Activated CD4-positive, alpha-beta memory T cell treated with anti-CD3 and anti-CD28 coated beads, Interleukin-2, amount 10 ng/mL, durations not matched to agents 7 days and 5 days (primary cell): ENCODE measurements around the gene ANTXR1. TPM values are rescaled to one million over a fixed set of nuclear protein-coding genes. Genes with fewer than 3 reads are reported as not detected.

Experiments used
- CTCF ChIA-PET: fragments of 350-600 bp; sonication (Branson Sonifier 250); formaldehyde crosslinking; loops from one replicate; lab custom pipeline; 2021; ENCODE audit warnings: antibody characterized with exemption, inconsistent platforms; lab: Charles Lee
- POLR2A ChIA-PET: fragments of 350-600 bp; sonication (Branson Sonifier 250); formaldehyde crosslinking; loops from one replicate; lab custom pipeline; 2021; ENCODE audit warnings: antibody characterized with exemption; lab: Charles Lee
- DNase-seq: peaks from one replicate; pipeline ENCODE4 v3.0.0-alpha.2; 2020
- H3K27ac Mint-ChIP-seq: one replicate; pipeline ENCODE4 v1.8.0; 2021; ENCODE audit warnings: mild to moderate bottlenecking, mixed read lengths
- H3K27me3 Mint-ChIP-seq: one replicate; pipeline ENCODE4 v1.8.0; 2021; ENCODE audit warnings: mixed read lengths
- H3K36me3 Mint-ChIP-seq: one replicate; pipeline ENCODE4 v1.8.0; 2021; ENCODE audit warnings: low read depth, mixed read lengths
- H3K4me1 Mint-ChIP-seq: one replicate; pipeline ENCODE4 v1.8.0; 2021; ENCODE audit warnings: mixed read lengths
- H3K4me3 Mint-ChIP-seq: one replicate; pipeline ENCODE4 v1.8.0; 2021; ENCODE audit warnings: mild to moderate bottlenecking, mixed read lengths
- H3K9me3 Mint-ChIP-seq: one replicate; pipeline ENCODE4 v1.8.0; 2021; ENCODE audit warnings: mixed read lengths
- total RNA-seq, 2 experiments: library from RNA; stranded (reverse); gene quantifications; one replicate each; pipeline ENCODE4 v1.2.3, GENCODE V29; 2021

Gene ANTXR1
- total RNA-seq, 2 experiments from 2014 or later = not detected

DNA sequence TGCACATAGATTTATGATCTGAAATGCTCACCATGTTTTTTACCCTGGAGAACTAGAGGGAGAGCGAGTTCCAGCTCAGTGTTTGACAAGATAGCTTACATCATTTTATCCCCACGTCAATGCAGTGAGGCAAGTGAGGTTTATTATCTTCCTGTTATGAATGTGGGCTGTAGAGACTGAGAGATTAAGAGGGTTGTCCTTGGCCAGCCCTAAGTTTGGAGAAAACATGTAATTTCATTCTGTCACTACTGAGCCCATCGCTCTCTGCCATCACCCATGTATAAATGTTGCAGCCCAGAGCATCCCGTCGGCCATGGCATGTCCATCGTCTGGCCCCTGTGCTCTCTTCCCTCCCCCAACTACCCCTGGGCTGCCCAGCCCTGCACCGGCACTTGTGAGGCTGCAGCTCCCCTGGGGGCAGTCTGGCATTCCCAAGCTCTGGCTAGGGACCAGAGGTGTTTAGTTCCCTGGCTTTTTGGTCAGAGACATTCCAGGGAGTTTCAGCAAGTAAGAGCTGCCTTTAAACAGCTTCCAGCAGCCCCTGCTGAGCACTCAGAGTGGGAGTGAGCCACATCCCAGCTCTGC is 136.7 kb downstream of the ANTXR1 start:
- POLR2A ChIA-PET = no interaction called here
- no peak for DNase-seq
- CTCF ChIA-PET = no interaction called here
- H3K4me1 Mint-ChIP-seq = no peaks in the 10 kb centered on the region
- H3K36me3 Mint-ChIP-seq = no peaks in the 10 kb centered on the region
- H3K4me3 Mint-ChIP-seq = no peak overlapping the region
- peaks cover 9% of the 10 kb centered on the region for H3K27me3 Mint-ChIP-seq
- H3K9me3 Mint-ChIP-seq = no peaks in the 10 kb centered on the region
- H3K27ac Mint-ChIP-seq = no peak overlapping the region

DNA sequence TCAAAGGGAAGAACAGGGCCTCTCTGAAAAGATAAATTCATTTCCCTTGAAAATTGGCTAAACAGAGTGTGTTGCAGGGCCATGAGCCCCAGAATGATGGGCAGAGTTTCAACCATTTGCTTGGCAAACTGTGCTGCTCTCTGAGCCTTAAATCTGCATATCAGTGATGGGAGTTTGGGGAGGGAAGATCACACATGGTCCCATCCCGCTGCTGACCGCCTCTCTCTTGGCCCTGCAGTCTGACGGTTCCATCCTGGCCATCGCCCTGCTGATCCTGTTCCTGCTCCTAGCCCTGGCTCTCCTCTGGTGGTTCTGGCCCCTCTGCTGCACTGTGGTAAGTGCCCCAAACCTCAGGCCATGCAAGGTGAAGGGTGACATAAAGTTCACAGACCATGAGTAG is 139.0 kb downstream of the ANTXR1 start:
- no peak overlapping the region for H3K27ac Mint-ChIP-seq
- no peaks in the 10 kb centered on the region for H3K4me1 Mint-ChIP-seq
- H3K27me3 Mint-ChIP-seq = peaks cover 4% of the 10 kb centered on the region
- POLR2A ChIA-PET = no interaction called here
- H3K4me3 Mint-ChIP-seq = no peak overlapping the region
- H3K9me3 Mint-ChIP-seq = no peaks in the 10 kb centered on the region
- no peaks in the 10 kb centered on the region for H3K36me3 Mint-ChIP-seq
- no peak for DNase-seq
- CTCF ChIA-PET = no interaction called here

DNA sequence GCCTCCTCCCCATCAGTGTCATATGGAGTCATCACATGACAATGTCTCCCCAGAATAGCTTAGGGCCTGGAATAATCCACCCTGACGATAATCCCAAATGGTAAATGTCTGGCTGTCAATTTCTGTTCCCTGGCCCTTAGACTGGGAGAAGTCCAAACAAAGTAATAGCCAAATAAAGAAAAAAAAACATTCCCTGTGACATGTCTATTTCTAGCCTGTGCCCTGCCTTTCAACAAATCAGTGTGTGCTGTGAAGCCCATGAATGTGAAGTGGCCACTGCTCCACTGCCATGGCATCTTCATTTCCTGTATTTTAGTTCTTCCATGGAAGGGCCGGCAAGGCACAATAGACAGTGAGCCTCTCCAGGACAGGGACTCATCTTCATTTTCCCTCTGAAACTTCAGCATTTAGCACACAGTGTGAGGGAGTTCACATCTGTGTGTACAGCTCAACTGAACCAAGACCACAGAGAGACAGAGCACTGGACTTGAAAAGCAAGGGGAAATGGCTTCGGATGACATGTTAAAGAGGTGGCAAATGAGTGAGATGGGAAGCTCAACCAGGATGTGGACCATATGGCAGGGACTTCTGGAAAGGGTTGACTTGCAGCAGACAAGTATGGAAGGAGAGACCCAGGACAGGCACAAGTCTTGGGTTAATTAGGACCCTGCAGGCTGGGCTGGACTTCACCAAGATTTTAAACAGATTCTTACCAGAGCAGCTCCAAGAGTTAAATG is 140.0 kb downstream of the ANTXR1 start:
- H3K27ac Mint-ChIP-seq = no peak overlapping the region
- POLR2A ChIA-PET = no interaction called here
- CTCF ChIA-PET = no interaction called here

DNA sequence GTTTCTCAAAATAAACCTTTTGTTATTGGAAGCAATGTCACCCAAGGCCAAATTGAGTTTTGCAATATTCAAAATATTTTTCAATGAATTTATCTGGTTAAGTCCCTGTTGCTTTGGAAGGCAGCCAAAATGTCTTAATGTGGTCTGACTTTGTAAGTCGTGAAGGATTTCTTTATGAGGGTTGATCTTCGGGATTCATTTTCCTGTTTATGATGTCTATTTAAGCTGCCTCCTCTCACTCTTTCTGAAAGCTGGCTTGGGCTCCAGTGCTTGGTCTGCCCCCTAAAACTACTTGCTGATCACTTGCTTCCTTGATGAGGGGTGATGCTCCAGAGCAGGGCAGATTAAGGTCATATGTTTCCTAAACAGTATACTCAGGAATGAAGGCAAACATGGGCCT is 141.1 kb downstream of the ANTXR1 start:
- H3K27ac Mint-ChIP-seq = no peak overlapping the region

More for the DNA sequence above, 140.0 kb downstream of the ANTXR1 start:
- no peak for DNase-seq
- peaks cover 4% of the 10 kb centered on the region for H3K27me3 Mint-ChIP-seq
- no peaks in the 10 kb centered on the region for H3K36me3 Mint-ChIP-seq
- no peaks in the 10 kb centered on the region for H3K4me1 Mint-ChIP-seq
- H3K9me3 Mint-ChIP-seq = no peaks in the 10 kb centered on the region
- H3K4me3 Mint-ChIP-seq = no peak overlapping the region

DNA sequence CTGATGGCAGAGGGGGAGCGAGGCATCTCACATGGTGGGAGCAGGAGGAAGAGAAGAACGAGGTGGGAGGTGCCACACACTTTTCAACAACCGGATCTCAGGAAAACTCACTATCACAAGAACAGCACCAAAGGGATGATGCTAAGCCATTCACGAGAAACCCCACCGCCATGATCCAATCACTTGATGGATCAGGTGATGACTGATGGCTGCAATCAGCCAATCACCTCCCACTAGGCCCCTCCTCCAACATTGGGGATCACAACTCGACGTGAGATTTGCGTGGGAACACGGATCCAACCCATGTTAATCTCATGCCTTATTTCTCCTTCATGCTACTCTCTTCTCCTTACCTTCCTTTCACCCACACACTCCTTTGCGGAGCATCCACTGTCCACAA is 143.6 kb downstream of the ANTXR1 start:
- Mint-ChIP-seq H3K4me3 (no peak overlapping the region), H3K27ac (no peak overlapping the region), H3K9me3 (no peaks in the 10 kb centered on the region), H3K36me3 (no peaks in the 10 kb centered on the region), H3K27me3 (peaks cover 10% of the 10 kb centered on the region), H3K4me1 (no peaks in the 10 kb centered on the region)
- POLR2A ChIA-PET = no interaction called here
- DNase-seq = no peak
- CTCF ChIA-PET = no interaction called here

More for the DNA sequence above, 141.1 kb downstream of the ANTXR1 start:
- no peaks in the 10 kb centered on the region for H3K9me3 Mint-ChIP-seq
- DNase-seq = no peak
- peaks cover 3% of the 10 kb centered on the region for H3K27me3 Mint-ChIP-seq
- H3K4me3 Mint-ChIP-seq = no peak overlapping the region
- CTCF ChIA-PET = no interaction called here
- no peaks in the 10 kb centered on the region for H3K4me1 Mint-ChIP-seq
- POLR2A ChIA-PET = no interaction called here
- no peaks in the 10 kb centered on the region for H3K36me3 Mint-ChIP-seq

DNA sequence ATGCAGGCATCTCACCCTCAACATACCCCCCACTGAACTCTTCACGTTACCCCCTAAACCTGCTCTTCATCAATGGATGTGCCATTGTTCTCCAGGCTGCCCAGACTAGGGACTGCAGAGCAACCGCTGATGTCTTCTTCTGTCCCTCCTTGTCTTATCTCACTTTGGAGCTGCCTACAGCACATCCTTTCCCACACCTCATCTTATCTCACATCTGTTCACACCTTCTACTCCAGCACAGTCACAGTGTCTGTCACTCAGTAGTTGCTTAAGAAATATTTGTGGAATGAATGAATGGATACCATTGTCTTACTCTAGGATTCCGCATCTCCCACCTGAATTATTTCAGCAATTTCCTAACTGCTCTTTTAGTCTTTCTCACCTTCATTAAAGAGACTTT is 144.5 kb downstream of the ANTXR1 start:
- DNase-seq = no peak
- Mint-ChIP-seq H3K36me3 (no peaks in the 10 kb centered on the region), H3K4me1 (no peaks in the 10 kb centered on the region), H3K9me3 (no peaks in the 10 kb centered on the region), H3K27me3 (peaks cover 10% of the 10 kb centered on the region), H3K4me3 (no peak overlapping the region), H3K27ac (no peak overlapping the region)
- CTCF ChIA-PET = no interaction called here
- POLR2A ChIA-PET = no interaction called here

DNA sequence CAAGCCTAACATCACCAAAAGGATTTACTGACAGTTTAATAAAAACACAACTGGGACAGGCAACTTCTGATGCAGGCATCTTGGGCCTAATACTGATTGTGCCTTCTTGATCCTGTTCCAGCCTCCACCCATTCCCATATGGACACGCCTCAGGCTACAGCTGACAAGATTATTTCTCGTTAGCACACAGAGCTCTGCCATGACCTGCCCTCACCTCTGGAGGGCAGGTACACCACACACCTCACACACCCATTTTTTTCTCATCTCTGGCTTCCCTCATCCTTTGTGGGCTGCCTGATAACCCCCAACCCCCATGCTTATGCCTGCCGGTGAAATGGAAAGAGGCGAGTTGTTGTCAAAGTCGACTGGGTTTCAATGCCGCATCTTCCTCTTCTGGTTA is 147.0 kb downstream of the ANTXR1 start:
- H3K9me3 Mint-ChIP-seq = no peaks in the 10 kb centered on the region
- ChIA-PET POLR2A (no interaction called here), CTCF (no interaction called here)
- no peaks in the 10 kb centered on the region for H3K4me1 Mint-ChIP-seq
- no peak for DNase-seq
- no peaks in the 10 kb centered on the region for H3K36me3 Mint-ChIP-seq
- no peak overlapping the region for H3K27ac Mint-ChIP-seq
- peaks cover 20% of the 10 kb centered on the region for H3K27me3 Mint-ChIP-seq
- no peak overlapping the region for H3K4me3 Mint-ChIP-seq

DNA sequence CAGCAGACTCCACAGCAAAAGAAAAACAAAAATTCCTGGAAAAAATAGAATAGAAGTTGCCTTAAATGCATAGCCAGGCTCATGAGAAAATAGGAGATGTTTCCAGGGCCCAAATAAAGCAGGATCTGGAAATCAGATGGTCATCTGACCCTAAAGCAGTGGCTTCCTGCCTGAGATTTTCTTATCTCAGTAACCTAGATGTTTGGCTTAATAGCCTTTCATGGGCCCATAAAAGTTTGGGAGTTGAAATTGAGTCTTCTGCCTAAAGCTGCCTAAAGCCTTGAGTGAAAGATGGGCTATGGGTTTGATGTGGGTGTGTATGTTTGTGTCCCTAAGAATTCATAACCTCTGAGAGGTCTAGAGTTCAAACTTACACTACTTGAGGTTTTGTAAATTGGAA is 149.1 kb downstream of the ANTXR1 start:
- Mint-ChIP-seq H3K36me3 (no peaks in the 10 kb centered on the region), H3K27ac (no peak overlapping the region), H3K9me3 (no peaks in the 10 kb centered on the region), H3K27me3 (peaks cover 29% of the 10 kb centered on the region), H3K4me3 (no peak overlapping the region), H3K4me1 (no peaks in the 10 kb centered on the region)
- CTCF ChIA-PET = no interaction called here
- DNase-seq = no peak
- POLR2A ChIA-PET = interaction anchor here (0.7 kb wide), 1 partner anchor 33 kb away, joined by 3 read pairs; no protein-coding TSS in a partner anchor

DNA sequence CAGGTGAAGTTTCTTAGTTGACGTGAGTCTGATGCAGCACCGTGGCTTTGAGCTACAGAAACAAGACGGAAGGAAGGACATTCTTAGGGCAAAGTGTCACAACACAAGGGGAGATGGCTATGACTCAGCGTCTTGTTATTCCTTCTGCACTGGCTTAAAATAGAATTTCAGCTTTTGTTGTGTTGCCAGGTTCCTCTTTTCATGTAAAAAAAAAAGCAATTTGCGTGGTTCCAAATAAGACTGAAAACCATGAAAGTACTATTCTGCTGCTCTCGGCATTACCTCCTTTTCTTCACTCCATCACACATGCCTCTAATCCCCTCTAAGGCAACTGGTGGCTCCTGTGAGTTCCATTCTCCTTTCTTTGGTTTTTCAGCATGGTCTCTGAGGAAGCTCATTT is 150.1 kb downstream of the ANTXR1 start:
- POLR2A ChIA-PET = no interaction called here
- Mint-ChIP-seq H3K4me1 (no peaks in the 10 kb centered on the region), H3K9me3 (no peaks in the 10 kb centered on the region), H3K27ac (no peak overlapping the region), H3K27me3 (peaks cover 31% of the 10 kb centered on the region), H3K36me3 (no peaks in the 10 kb centered on the region), H3K4me3 (no peak overlapping the region)
- no peak for DNase-seq
- CTCF ChIA-PET = interaction anchor here (0.5 kb wide), 1 partner anchor 246 kb away, joined by 4 read pairs; no protein-coding TSS in a partner anchor

DNA sequence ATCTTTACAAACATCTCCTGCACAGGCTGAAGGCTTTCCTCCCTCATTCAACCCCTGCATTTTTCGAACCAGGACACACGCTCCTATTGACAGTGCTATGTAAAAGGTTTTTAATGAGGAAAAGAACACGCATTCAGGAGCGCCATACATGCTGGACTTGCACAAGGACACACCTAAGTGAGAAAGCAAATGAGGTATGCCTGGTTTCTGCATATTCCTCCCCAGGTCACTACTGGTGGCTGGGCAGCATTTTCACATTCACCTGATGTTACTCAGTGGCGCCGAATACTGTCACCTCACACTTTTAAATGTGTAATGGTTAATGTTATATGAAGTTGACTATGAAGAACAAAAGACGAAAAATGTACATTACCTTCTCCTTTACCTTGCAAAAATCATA is 150.6 kb downstream of the ANTXR1 start:
- Mint-ChIP-seq H3K27me3 (peaks cover 34% of the 10 kb centered on the region), H3K4me3 (no peak overlapping the region), H3K9me3 (no peaks in the 10 kb centered on the region), H3K27ac (no peak overlapping the region), H3K36me3 (no peaks in the 10 kb centered on the region), H3K4me1 (no peaks in the 10 kb centered on the region)
- DNase-seq = no peak
- POLR2A ChIA-PET = no interaction called here
- CTCF ChIA-PET = no interaction called here

DNA sequence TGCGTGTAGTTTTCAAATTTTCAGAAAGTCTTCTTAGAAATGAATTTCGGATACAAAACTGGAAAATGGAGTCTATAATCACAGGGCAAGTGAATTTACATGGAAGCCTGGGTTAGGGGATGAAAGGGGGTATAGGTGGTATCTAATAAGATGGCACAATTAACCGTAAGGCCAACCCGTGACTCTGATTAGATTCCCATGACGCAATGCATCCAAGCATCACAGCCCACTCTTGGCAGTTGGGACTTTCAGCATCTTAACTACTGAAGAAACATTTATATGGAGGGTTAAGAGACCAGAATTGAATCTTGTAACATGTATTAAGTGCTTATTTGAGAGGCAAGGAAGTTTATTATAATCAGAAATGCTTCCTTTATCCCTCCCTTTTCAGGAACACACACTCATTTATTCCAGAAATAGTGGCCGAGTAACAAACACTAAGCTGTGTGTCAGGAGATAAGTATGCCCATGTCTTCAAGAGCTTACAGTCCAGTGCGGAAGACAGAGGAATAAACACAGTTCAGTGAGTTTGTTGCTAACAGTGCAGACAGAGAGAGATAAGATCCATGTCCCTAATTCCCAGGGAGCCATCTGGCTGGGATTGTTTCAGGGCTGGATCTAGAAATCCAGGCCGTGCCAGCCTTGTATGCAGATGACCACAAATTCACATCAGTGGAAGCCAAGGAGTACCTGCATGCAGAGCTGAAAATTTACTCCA is 151.2 kb downstream of the ANTXR1 start:
- Mint-ChIP-seq H3K27ac (no peak overlapping the region), H3K4me1 (no peaks in the 10 kb centered on the region), H3K9me3 (no peaks in the 10 kb centered on the region), H3K4me3 (no peak overlapping the region), H3K36me3 (no peaks in the 10 kb centered on the region), H3K27me3 (peaks cover 37% of the 10 kb centered on the region)
- POLR2A ChIA-PET = no interaction called here
- CTCF ChIA-PET = no interaction called here
- no peak for DNase-seq

DNA sequence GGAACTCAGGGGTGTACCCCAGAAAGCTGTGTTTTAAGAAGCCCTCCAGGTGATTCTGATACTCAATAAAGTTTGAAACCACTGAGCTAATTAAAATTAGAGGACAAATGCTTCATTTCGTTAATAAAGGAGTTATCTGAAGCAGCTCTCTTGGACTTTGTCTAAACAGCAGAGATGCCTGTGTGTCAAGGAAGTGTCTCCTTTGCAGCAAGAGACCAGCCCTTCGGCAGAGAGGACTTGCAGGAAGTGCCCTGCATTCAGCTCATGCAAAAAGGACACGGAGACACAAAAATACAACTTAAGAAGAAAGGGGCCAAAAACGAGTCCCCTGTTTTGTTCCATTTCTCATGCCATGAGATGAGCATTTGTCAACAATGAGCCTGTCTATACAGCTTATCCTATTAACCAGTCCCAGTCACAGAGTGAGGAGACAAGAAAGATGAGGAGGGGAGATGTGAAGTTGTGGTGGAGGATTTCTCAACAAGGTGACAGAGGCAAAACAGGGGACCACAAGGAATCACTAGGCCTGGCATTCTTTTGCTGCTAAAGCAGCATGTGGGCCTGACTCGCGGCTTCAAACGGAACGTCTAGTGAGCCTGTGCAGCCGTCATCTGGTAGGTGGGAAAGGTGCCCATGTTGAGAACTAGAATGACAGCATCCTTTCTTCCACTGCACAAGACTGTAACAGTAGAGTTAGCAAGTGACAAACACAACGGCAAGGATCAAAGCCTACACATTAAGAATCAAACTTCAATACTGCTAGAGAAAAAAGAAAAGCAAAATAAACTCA is 152.3 kb downstream of the ANTXR1 start:
- CTCF ChIA-PET = no interaction called here
- H3K4me1 Mint-ChIP-seq = no peaks in the 10 kb centered on the region
- no peak overlapping the region for H3K4me3 Mint-ChIP-seq
- no peak overlapping the region for H3K27ac Mint-ChIP-seq
- no peaks in the 10 kb centered on the region for H3K9me3 Mint-ChIP-seq
- POLR2A ChIA-PET = no interaction called here
- no peak for DNase-seq
- no peaks in the 10 kb centered on the region for H3K36me3 Mint-ChIP-seq
- peaks cover 43% of the 10 kb centered on the region for H3K27me3 Mint-ChIP-seq

DNA sequence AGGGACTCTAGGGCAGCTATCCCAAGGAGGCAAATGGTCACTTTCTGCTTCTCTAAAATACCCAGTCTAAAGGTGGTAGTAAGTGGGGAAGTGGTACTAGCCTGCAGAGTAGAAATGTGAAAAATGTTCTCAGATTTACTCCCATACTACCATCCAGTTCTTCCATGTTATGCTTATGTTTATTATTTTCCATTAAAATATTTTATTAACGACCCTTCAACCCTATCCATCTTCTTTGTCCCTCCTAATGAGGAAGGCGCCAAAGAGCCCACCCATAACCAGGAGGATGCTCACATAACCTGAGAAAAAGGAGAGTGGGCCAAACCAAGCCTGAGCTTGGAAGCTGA is 153.5 kb downstream of the ANTXR1 start:
- Mint-ChIP-seq H3K9me3 (no peaks in the 10 kb centered on the region), H3K4me1 (no peaks in the 10 kb centered on the region), H3K27ac (no peak overlapping the region), H3K36me3 (no peaks in the 10 kb centered on the region), H3K27me3 (peaks cover 49% of the 10 kb centered on the region), H3K4me3 (no peak overlapping the region)
- ChIA-PET CTCF (no interaction called here), POLR2A (no interaction called here)
- no peak for DNase-seq
